Common myeloid progenitor, CD34-positive (primary cell): ENCODE data around the gene MYCBPAP.

Source experiments
- CTCF ChIA-PET: fragments of 350-600 bp; sonication (Branson Sonifier 250); formaldehyde crosslinking; loops from one replicate; lab custom pipeline; 2021; ENCODE audit warnings: antibody characterized with exemption; lab: Charles Lee
- POLR2A ChIA-PET: fragments of 350-600 bp; sonication (Branson Sonifier 250); formaldehyde crosslinking; loops from one replicate; lab custom pipeline; 2021; ENCODE audit warnings: antibody characterized with exemption; lab: Charles Lee
- DNase-seq, 3 donors: peaks; one replicate each; pipeline versions ENCODE4 v3.0.0 to v3.0.0-alpha.2; 2013
- H3K27ac ChIP-seq, 2 experiments: 1 replicate in 1 of 2; 2 replicates in 1 of 2; pipeline ENCODE4 v1.7.0; 2013; ENCODE audit warnings: inconsistent platforms in 2 of 2, low read length in 2 of 2, mild to moderate bottlenecking in 2 of 2, low read depth in 1 of 2, moderate library complexity in 1 of 2; ENCODE audit not compliant: severe bottlenecking in 2 of 2, insufficient read depth in 1 of 2, poor library complexity in 1 of 2
- H3K27me3 ChIP-seq, 5 experiments: replicated peaks in 2 of 5; 1 replicate in 3 of 5; 2 replicates in 2 of 5; pipeline versions ENCODE4 v1.6.1 to v1.7.0; 2013; ENCODE audit warnings: low read length in 4 of 5, mild to moderate bottlenecking in 2 of 5, moderate library complexity in 2 of 5, inconsistent platforms in 1 of 5; ENCODE audit not compliant: insufficient read depth in 5 of 5, control insufficient read depth in 4 of 5
- H3K36me3 ChIP-seq, 4 experiments: 1 replicate in 2 of 4; 2 replicates in 2 of 4; pipeline versions ENCODE4 v1.6.1 to v1.7.0; 2013; ENCODE audit warnings: low read length in 3 of 4, control low read depth in 1 of 4, mild to moderate bottlenecking in 1 of 4; ENCODE audit not compliant: control insufficient read depth in 4 of 4, insufficient read depth in 4 of 4
- H3K4me1 ChIP-seq, 4 experiments: 1 replicate in 3 of 4; 2 replicates in 1 of 4; pipeline versions ENCODE4 v1.6.1 to v1.7.1; 2013; ENCODE audit warnings: low read length in 3 of 4, mild to moderate bottlenecking in 3 of 4, control low read depth in 1 of 4, inconsistent platforms in 1 of 4, moderate library complexity in 1 of 4; ENCODE audit not compliant: control insufficient read depth in 4 of 4, insufficient read depth in 4 of 4; ENCODE audit errors: control extremely low read depth in 1 of 4
- H3K4me3 ChIP-seq, 7 experiments: 1 replicate in 4 of 7; 2 replicates in 3 of 7; pipeline versions ENCODE4 v1.5.1 to v1.7.0; 2013; ENCODE audit warnings: mild to moderate bottlenecking in 7 of 7, low read length in 6 of 7, moderate library complexity in 6 of 7, inconsistent platforms in 2 of 7, low read depth in 2 of 7, control low read depth in 1 of 7; ENCODE audit not compliant: insufficient read depth in 4 of 7, control insufficient read depth in 1 of 7; ENCODE audit errors: extremely low read depth in 1 of 7
- H3K9me3 ChIP-seq, 5 experiments: 1 replicate in 4 of 5; 2 replicates in 1 of 5; pipeline versions ENCODE4 v1.6.1 to v1.7.1; 2013; ENCODE audit warnings: low read length in 4 of 5, mild to moderate bottlenecking in 2 of 5, inconsistent platforms in 1 of 5, low read depth in 1 of 5, moderate library complexity in 1 of 5; ENCODE audit not compliant: control insufficient read depth in 4 of 5, insufficient read depth in 2 of 5; ENCODE audit errors: control extremely low read depth in 1 of 5
- WGBS: methylation state at CpG from one replicate; pipeline ENCODE4 v1.1.5; 2013; ENCODE audit not compliant: insufficient coverage; 5-methylcytosine and 5-hydroxymethylcytosine counted together

Gene MYCBPAP

DNA sequence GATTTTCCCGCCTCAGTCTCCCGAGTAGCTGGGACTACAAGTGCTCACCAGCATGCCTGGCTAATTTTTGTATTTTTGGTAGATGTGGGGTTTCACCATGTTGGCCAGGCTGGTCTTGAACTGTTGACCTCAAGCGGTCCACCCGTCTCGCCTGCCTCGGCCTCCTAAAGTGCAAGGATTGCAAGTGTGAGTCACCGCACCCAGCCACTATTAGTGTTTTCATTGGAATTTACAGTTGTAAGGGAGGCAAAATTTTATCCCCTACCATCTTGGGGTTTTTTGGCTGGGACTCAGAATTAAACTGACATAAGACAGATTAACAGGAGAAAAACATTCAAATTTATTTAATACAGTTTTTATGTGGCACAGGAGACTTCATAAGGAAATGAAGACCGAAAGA, 12.3 kb upstream of the MYCBPAP start:
- DNase-seq: no peak
- ChIA-PET POLR2A (no interaction called here), CTCF (no interaction called here)
- H3K27ac ChIP-seq: no peak overlapping the region
- H3K36me3 ChIP-seq: no peaks in the 10 kb centered on the region
- no peak overlapping the region for H3K4me3 ChIP-seq
- H3K4me1 ChIP-seq: no peaks in the 10 kb centered on the region
- WGBS: 100% methylated on average over 3 of the region's 8 CpGs
- no peaks in the 10 kb centered on the region for H3K27me3 ChIP-seq
- no peaks in the 10 kb centered on the region for H3K9me3 ChIP-seq

GRCh38 chr17:50498021-50498874, 10.0 kb upstream of the MYCBPAP start:
- ChIA-PET POLR2A (interaction anchor here (0.6 kb wide), 1 partner anchor 11 kb away, joined by 4 read pairs; no protein-coding TSS in a partner anchor), CTCF (interaction anchor here (1.0 kb wide), 1 partner anchor 12 kb away, joined by 5 read pairs; no protein-coding TSS in a partner anchor)
- WGBS: 100% methylated on average over 6 of the region's 7 CpGs
- Histone ChIP-seq H3K27me3 (no peaks in the 10 kb centered on the region), H3K9me3 (no peaks in the 10 kb centered on the region), H3K4me1 (no peaks in the 10 kb centered on the region), H3K4me3 (no peak overlapping the region), H3K27ac (no peak overlapping the region), H3K36me3 (no peaks in the 10 kb centered on the region)
- DNase-seq: no peak

DNA sequence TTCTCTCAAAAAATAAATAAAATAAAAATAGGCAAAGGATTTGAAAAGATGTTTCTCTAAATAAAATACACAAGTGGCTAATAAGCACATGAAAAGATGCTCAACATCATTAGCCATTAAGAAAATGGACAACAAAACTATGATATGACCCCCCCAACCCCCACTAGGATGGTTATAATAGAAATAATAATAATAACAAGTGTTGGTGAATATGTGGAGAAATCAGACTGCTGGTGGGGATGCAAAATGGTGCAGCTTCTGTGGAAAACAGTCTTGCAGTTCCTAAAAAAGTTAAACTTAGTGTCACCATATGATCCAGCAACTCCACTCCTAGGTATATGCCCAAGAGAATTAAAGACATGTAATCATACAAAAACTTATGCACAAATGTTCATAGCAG, 9.0 kb upstream of the MYCBPAP start:
- Histone ChIP-seq H3K4me1 (no peaks in the 10 kb centered on the region), H3K4me3 (no peak overlapping the region), H3K36me3 (no peaks in the 10 kb centered on the region), H3K9me3 (no peaks in the 10 kb centered on the region), H3K27me3 (no peaks in the 10 kb centered on the region), H3K27ac (no peak overlapping the region)
- CTCF ChIA-PET: no interaction called here
- POLR2A ChIA-PET: no interaction called here
- DNase-seq: no peak

DNA sequence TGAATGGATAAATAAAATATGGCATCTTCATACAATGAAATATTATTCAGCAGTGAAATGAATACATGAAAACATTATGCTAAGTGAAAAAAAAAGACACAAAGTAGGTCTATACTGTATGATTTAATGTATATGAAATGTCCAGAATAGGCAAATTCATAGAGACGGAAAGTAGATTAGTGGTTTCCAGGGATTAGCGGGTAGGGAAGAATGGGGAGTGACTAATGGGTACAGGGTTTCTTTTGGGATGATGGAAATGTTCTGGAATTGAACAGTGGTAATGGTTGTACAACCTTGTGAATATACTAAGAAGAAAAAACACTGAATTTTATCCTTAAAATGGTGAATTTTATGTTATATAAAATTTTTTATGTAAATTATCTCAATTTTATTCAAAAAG, 8.5 kb upstream of the MYCBPAP start:
- POLR2A ChIA-PET: no interaction called here

DNA sequence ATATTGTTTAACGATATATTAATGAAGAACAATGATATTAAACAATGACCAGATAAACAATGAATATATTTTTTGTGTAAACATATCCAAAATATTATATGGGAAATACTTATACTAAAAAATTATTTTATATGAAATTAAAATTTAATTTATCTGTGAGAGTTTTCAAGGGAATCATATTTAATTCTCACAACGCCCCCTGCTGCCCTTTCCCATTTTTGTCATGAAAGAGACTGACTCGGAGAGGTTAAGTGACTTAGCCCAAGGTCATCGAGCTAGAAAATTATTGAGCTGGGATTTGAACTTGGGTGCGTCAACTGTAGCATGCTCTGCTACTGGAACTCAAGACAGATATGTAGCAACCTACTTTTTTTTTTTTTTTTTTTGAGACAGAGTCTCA, 7.2 kb upstream of the MYCBPAP start:
- peak; percentile 32 to 53 (median 49) for DNase-seq

More for the DNA sequence above, 8.5 kb upstream of the MYCBPAP start:
- Histone ChIP-seq H3K27ac (no peak overlapping the region), H3K9me3 (no peaks in the 10 kb centered on the region), H3K4me3 (no peak overlapping the region), H3K36me3 (no peaks in the 10 kb centered on the region), H3K27me3 (no peaks in the 10 kb centered on the region), H3K4me1 (peaks cover 0 to 2% (median 0%) of the 10 kb centered on the region in 4 experiments)
- 100% methylated on average over 2 of the region's 2 CpGs for WGBS
- CTCF ChIA-PET: interaction anchor here (0.6 to 2.7 kb wide), 2 partner anchors 13 to 31 kb away, joined by 3 to 8 read pairs; partner anchors contain the start of gene CHAD
- no peak for DNase-seq

GRCh38 chr17:50502301-50502990, 5.8 kb upstream of the MYCBPAP start:
- H3K9me3 ChIP-seq: no peaks in the 10 kb centered on the region
- H3K4me3 ChIP-seq: no peak overlapping the region
- WGBS: 98% methylated on average over 6 of the region's 9 CpGs
- no peak overlapping the region for H3K27ac ChIP-seq
- H3K4me1 ChIP-seq: peaks cover 0 to 9% (median under 1%) of the 10 kb centered on the region in 4 experiments
- no peaks in the 10 kb centered on the region for H3K36me3 ChIP-seq
- ChIA-PET CTCF (interaction anchor here (1.0 to 2.9 kb wide), 11 partner anchors 10 to 158 kb away, joined by 3 to 17 read pairs (median 7); partner anchors contain the start of gene EPN3), POLR2A (no interaction called here)
- no peak for DNase-seq
- no peaks in the 10 kb centered on the region for H3K27me3 ChIP-seq

More for the DNA sequence above, 7.2 kb upstream of the MYCBPAP start:
- Histone ChIP-seq H3K27me3 (no peaks in the 10 kb centered on the region), H3K4me3 (no peak overlapping the region), H3K36me3 (no peaks in the 10 kb centered on the region), H3K9me3 (no peaks in the 10 kb centered on the region), H3K4me1 (peaks cover 0 to 8% (median 0%) of the 10 kb centered on the region in 4 experiments), H3K27ac (no peak overlapping the region)
- WGBS: 40% methylated on average over 1 of the region's 5 CpGs
- CTCF ChIA-PET: interaction anchor here (0.7 to 2.9 kb wide), 13 partner anchors 8 to 333 kb away, joined by 3 to 17 read pairs (median 4); partner anchors contain the start of gene LRRC59
- POLR2A ChIA-PET: interaction anchor here (0.6 kb wide), 1 partner anchor 62 kb away, joined by 4 read pairs; no protein-coding TSS in a partner anchor
